HEK293 (cell line): ENCODE measurements around the gene GRIK4.

ENCODE experiments used
- CTCF ChIA-PET: fragments of 350-600 bp; formaldehyde crosslinking; extraction: SDS; loops from one replicate; lab custom pipeline; 2021; ENCODE audit warnings: antibody characterized with exemption; lab: Yijun Ruan, JAX
- POLR2A ChIA-PET: fragments of 300-600 bp; formaldehyde crosslinking; extraction: SDS; loops from one replicate; lab custom pipeline; 2020; ENCODE audit warnings: antibody characterized with exemption, inconsistent platforms; lab: Yijun Ruan, JAX
- H3K27ac ChIP-seq: fragments of 200-500 bp; sonication (Bioruptor generic); 2 replicates; pipeline ENCODE4 v1.5.1; 2014; ENCODE audit warnings: low read depth, low read length, control low read depth, inconsistent platforms; ENCODE audit errors: extremely low read depth
- H3K36me3 ChIP-seq, 2 experiments: fragments of 200-500 bp in 1 of 2; sonication (Bioruptor generic) in 1 of 2; 1 replicate in 1 of 2; 2 replicates in 1 of 2; pipeline ENCODE4 v1.5.1; 2014 to 2017; ENCODE audit warnings: inconsistent platforms in 2 of 2, low read length in 2 of 2; ENCODE audit not compliant: control insufficient read depth in 2 of 2, insufficient read depth in 1 of 2
- H3K4me1 ChIP-seq: fragments of 200-500 bp; sonication (Bioruptor generic); 2 replicates; pipeline ENCODE4 v1.5.1; 2014; ENCODE audit warnings: mild to moderate bottlenecking, low read length, inconsistent platforms; ENCODE audit not compliant: control insufficient read depth, insufficient read depth
- H3K4me3 ChIP-seq: 2 replicates; pipeline ENCODE4 v1.5.1; 2011; ENCODE audit warnings: low read depth, mild to moderate bottlenecking, control low read depth, low read length, moderate library complexity
- H3K9me3 ChIP-seq: fragments of 200-500 bp; sonication (Bioruptor generic); 2 replicates; pipeline ENCODE4 v1.5.1; 2014; ENCODE audit warnings: low read depth, low read length, inconsistent platforms; ENCODE audit not compliant: control insufficient read depth, insufficient read depth
- BCL11A ChIP-seq: fragments of 450-650 bp; formaldehyde crosslinking; IDR thresholded peaks from 2 replicates; pipeline ENCODE4 v1.5.1; 2016; ENCODE audit warnings: low read depth, missing biosample characterization, missing genetic modification characterization
- GLI2 ChIP-seq: fragments of 450-650 bp; formaldehyde crosslinking; IDR thresholded peaks from 2 replicates; pipeline ENCODE4; 2017; ENCODE audit warnings: missing biosample characterization, missing genetic modification characterization, low read depth, borderline replicate concordance
- GLI4 ChIP-seq: fragments of 450-650 bp; formaldehyde crosslinking; IDR thresholded peaks from 2 replicates; pipeline ENCODE4 v1.5.1; 2016; ENCODE audit warnings: missing biosample characterization, missing genetic modification characterization
- PRDM6 ChIP-seq: fragments of 450-650 bp; formaldehyde crosslinking; IDR thresholded peaks from 2 replicates; pipeline ENCODE4 v1.5.1; 2017; ENCODE audit warnings: missing biosample characterization, missing genetic modification characterization
- SP7 ChIP-seq: fragments of 450-650 bp; formaldehyde crosslinking; IDR thresholded peaks from 2 replicates; pipeline ENCODE4 v1.5.1; 2016; ENCODE audit warnings: missing biosample characterization, missing genetic modification characterization
- ZBTB7A ChIP-seq: fragments of 450-650 bp; formaldehyde crosslinking; IDR thresholded peaks from 2 replicates; pipeline ENCODE4 v1.5.1; 2016; ENCODE audit warnings: low read depth, missing biosample characterization, missing genetic modification characterization
- ZFP37 ChIP-seq: fragments of 450-650 bp; formaldehyde crosslinking; IDR thresholded peaks from 2 replicates; pipeline ENCODE4 v1.5.1; 2016; ENCODE audit warnings: missing biosample characterization, missing genetic modification characterization
- ZNF121 ChIP-seq: fragments of 450-650 bp; formaldehyde crosslinking; IDR thresholded peaks from 2 replicates; pipeline ENCODE4 v1.5.1; 2016; ENCODE audit warnings: missing biosample characterization, missing genetic modification characterization
- ZNF169 ChIP-seq: fragments of 450-650 bp; formaldehyde crosslinking; IDR thresholded peaks from 2 replicates; pipeline ENCODE4 v1.5.1; 2016; ENCODE audit warnings: missing biosample characterization, missing genetic modification characterization
- ZNF211 ChIP-seq: fragments of 450-650 bp; formaldehyde crosslinking; IDR thresholded peaks from 2 replicates; pipeline ENCODE4 v1.5.1; 2016; ENCODE audit warnings: low read depth, missing biosample characterization, missing genetic modification characterization
- ZNF223 ChIP-seq: fragments of 450-650 bp; formaldehyde crosslinking; IDR thresholded peaks from 2 replicates; pipeline ENCODE4 v1.5.1; 2016; ENCODE audit warnings: missing biosample characterization, missing genetic modification characterization
- ZNF24 ChIP-seq: fragments of 450-650 bp; formaldehyde crosslinking; IDR thresholded peaks from 2 replicates; pipeline ENCODE4 v1.5.1; 2016; ENCODE audit warnings: missing biosample characterization, missing genetic modification characterization
- ZNF335 ChIP-seq: fragments of 450-650 bp; formaldehyde crosslinking; conservative IDR thresholded peaks from 2 replicates; pipeline ENCODE4 v1.5.1; 2016; ENCODE audit warnings: missing biosample characterization, missing genetic modification characterization
- ZNF488 ChIP-seq: fragments of 450-650 bp; formaldehyde crosslinking; IDR thresholded peaks from 2 replicates; pipeline ENCODE4 v1.5.1; 2016; ENCODE audit warnings: missing biosample characterization, missing genetic modification characterization
- ZNF521 ChIP-seq: fragments of 450-650 bp; formaldehyde crosslinking; IDR thresholded peaks from 2 replicates; pipeline ENCODE4 v1.5.1; 2017; ENCODE audit warnings: missing biosample characterization, mild to moderate bottlenecking, missing genetic modification characterization
- ZNF529 ChIP-seq: fragments of 450-650 bp; formaldehyde crosslinking; IDR thresholded peaks from 2 replicates; pipeline ENCODE4 v1.5.1; 2017; ENCODE audit warnings: missing genetic modification characterization, missing biosample characterization; ENCODE audit not compliant: insufficient replicate concordance
- ZNF610 ChIP-seq: fragments of 450-650 bp; formaldehyde crosslinking; IDR thresholded peaks from 2 replicates; pipeline ENCODE4 v1.5.1; 2016; ENCODE audit warnings: missing biosample characterization, missing genetic modification characterization, borderline replicate concordance
- ZNF623 ChIP-seq: fragments of 450-650 bp; formaldehyde crosslinking; IDR thresholded peaks from 2 replicates; pipeline ENCODE4 v1.5.1; 2016; ENCODE audit warnings: missing biosample characterization, missing genetic modification characterization
- ZNF639 ChIP-seq: fragments of 450-650 bp; formaldehyde crosslinking; IDR thresholded peaks from 2 replicates; pipeline ENCODE4 v1.5.1; 2016; ENCODE audit warnings: missing biosample characterization, missing genetic modification characterization
- ZNF670 ChIP-seq: fragments of 450-650 bp; formaldehyde crosslinking; IDR thresholded peaks from 2 replicates; pipeline ENCODE4 v1.5.1; 2016; ENCODE audit warnings: missing biosample characterization, missing genetic modification characterization, low read depth
- ZNF677 ChIP-seq: fragments of 450-650 bp; IDR thresholded peaks from 2 replicates; pipeline ENCODE4 v1.5.0; 2018; ENCODE audit warnings: missing biosample characterization, mild to moderate bottlenecking, missing genetic modification characterization, moderate library complexity
- ZNF701 ChIP-seq: fragments of 450-650 bp; formaldehyde crosslinking; IDR thresholded peaks from 2 replicates; pipeline ENCODE4 v1.5.1; 2016; ENCODE audit warnings: missing biosample characterization, missing genetic modification characterization
- ZNF768 ChIP-seq: fragments of 450-650 bp; formaldehyde crosslinking; IDR thresholded peaks from 2 replicates; pipeline ENCODE4 v1.5.1; 2018; ENCODE audit warnings: missing biosample characterization, mild to moderate bottlenecking, missing genetic modification characterization

Gene GRIK4

GRCh38 chr11:120484722-120485121, 26.8 kb upstream of the GRIK4 start:
- no peaks in the 10 kb centered on the region for H3K4me1 ChIP-seq
- POLR2A ChIA-PET, result no interaction called here
- H3K27ac ChIP-seq, result no peak overlapping the region
- H3K9me3 ChIP-seq, result no peaks in the 10 kb centered on the region
- TF ChIP-seq ZNF521 (tag by site-specific recombination), result no peak
- no peak for TF ChIP-seq ZNF211 (tag by site-specific recombination)
- no peak for TF ChIP-seq ZNF488
- no peak for TF ChIP-seq SP7 (tag by site-specific recombination)
- no peak for TF ChIP-seq ZNF529 (tag by site-specific recombination)
- no peak for TF ChIP-seq ZNF335 (tag by site-specific recombination)
- no peak for TF ChIP-seq GLI4
- TF ChIP-seq ZNF121, result no peak
- TF ChIP-seq BCL11A, result no peak
- no peak for TF ChIP-seq ZNF639 (tag by site-specific recombination)
- TF ChIP-seq ZNF670 (tag by site-specific recombination), result no peak
- TF ChIP-seq ZNF623, result no peak
- H3K36me3 ChIP-seq, result peaks cover 4 to 52% of the 10 kb centered on the region in 2 experiments
- CTCF ChIA-PET, result no interaction called here
- no peak overlapping the region for H3K4me3 ChIP-seq

- no peaks in the 10 kb centered on the region for H3K4me1 ChIP-seq
- H3K27ac ChIP-seq, result no peak overlapping the region
- no peaks in the 10 kb centered on the region for H3K9me3 ChIP-seq
- CTCF ChIA-PET, result no interaction called here
- POLR2A ChIA-PET, result no interaction called here
- no peak overlapping the region for H3K4me3 ChIP-seq
- TF ChIP-seq ZNF677 (tag by site-specific recombination) (no peak), ZNF169 (tag by site-specific recombination) (no peak), ZFP37 (tag by site-specific recombination) (no peak), ZNF610 (tag by site-specific recombination) (no peak), ZNF701 (tag by site-specific recombination) (no peak), GLI2 (no peak), ZBTB7A (tag by site-specific recombination) (no peak)
- TF ChIP-seq, all 188 proteins: peak for 0
- H3K36me3 ChIP-seq, result peaks cover 0 to 38% of the 10 kb centered on the region in 2 experiments
These were observed 25.4 kb upstream of the GRIK4 start for GRCh38 chr11:120486138-120486537.

- H3K27ac ChIP-seq, result no peak overlapping the region
- ChIA-PET POLR2A (no interaction called here), CTCF (interaction anchor here (1.3 kb wide), 1 partner anchor 12 kb away, joined by 5 read pairs; no protein-coding TSS in a partner anchor)
- H3K4me3 ChIP-seq, result no peak overlapping the region
- no peak for TF ChIP-seq ZNF768 (tag by site-specific recombination)
- TF ChIP-seq ZNF24 (tag by site-specific recombination), result no peak
- no peak for TF ChIP-seq ZNF223 (tag by site-specific recombination)
- peak; percentile 30; the same call in 1 of the 2 replicates for TF ChIP-seq PRDM6 (tag by site-specific recombination)
- no peaks in the 10 kb centered on the region for H3K9me3 ChIP-seq
- peaks cover 0 to 13% of the 10 kb centered on the region in 2 experiments; a peak in 2 of 3 replicates for H3K36me3 ChIP-seq
- H3K4me1 ChIP-seq, result peaks cover 3% of the 10 kb centered on the region; the same call in 1 of the 2 replicates
These were observed 21.7 kb upstream of the GRIK4 start for GRCh38 chr11:120489799-120490198.
